Progenitor cell of endocrine pancreas (in vitro differentiated cells): ENCODE data around the gene ARAP1. TPM values are rescaled to one million over a fixed set of nuclear protein-coding genes. Genes with fewer than 3 reads are reported as not detected.

Experiments
- DNase-seq: peaks from one replicate; pipeline ENCODE4 v3.0.0; 2021; ENCODE audit warnings: low spot score; ENCODE audit not compliant: unreplicated experiment
- H3K27ac Mint-ChIP-seq: 2 replicates; pipeline ENCODE4 v1.8.0; 2021; ENCODE audit warnings: mild to moderate bottlenecking, moderate library complexity, mixed read lengths
- H3K27me3 Mint-ChIP-seq: 2 replicates; pipeline ENCODE4 v1.8.0; 2021; ENCODE audit warnings: mixed read lengths
- H3K36me3 Mint-ChIP-seq: 2 replicates; pipeline ENCODE4 v1.8.0; 2022; ENCODE audit warnings: mixed read lengths; ENCODE audit not compliant: insufficient read depth
- H3K4me1 Mint-ChIP-seq: 2 replicates; pipeline ENCODE4 v1.8.0; 2021; ENCODE audit warnings: low read depth, mixed read lengths
- H3K4me3 Mint-ChIP-seq: 2 replicates; pipeline ENCODE4 v1.8.0; 2021; ENCODE audit warnings: low read depth, mild to moderate bottlenecking, moderate library complexity, mixed read lengths
- H3K9me3 Mint-ChIP-seq: 2 replicates; pipeline ENCODE4 v1.8.0; 2021; ENCODE audit warnings: low read depth, mixed read lengths
- total RNA-seq: library from RNA; stranded (reverse); gene quantifications from 2 replicates; pipeline ENCODE4 v1.2.1, GENCODE V29; 2021
- TF ChIP-seq, protein P1 (sequence below): fragments of 200-600 bp; sonication (generic); IDR thresholded peaks from one replicate; pipeline ENCODE4 v1.5.0; 2021; ENCODE audit warnings: antibody characterized with exemption, mild to moderate bottlenecking; ENCODE audit not compliant: unreplicated experiment

Gene ARAP1
- total RNA-seq, 1 donor from 2014 or later: 86.7 TPM

DNA sequence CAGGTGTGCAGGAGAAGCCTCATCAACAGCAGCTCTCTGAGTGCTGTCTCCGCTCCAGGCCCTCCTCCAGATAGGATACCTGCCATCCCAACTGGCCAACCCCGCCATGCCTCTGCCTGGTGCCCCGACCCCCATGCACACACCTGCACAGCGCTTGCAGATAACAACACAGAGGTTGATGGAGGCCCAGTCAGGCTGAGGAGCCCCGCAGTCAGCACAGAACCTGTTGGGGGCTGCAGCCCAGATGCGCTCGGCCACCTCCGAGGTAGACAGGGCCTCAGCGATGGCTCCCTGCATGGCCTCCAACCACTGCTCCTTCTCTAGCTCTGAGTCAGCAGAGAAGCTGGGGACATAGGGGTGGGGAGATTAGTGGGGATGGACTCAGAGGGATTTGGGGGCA, 45.2 kb downstream of the ARAP1 start:
- Mint-ChIP-seq H3K27me3 (no peaks in the 10 kb centered on the region), H3K4me1 (no peaks in the 10 kb centered on the region), H3K4me3 (no peak overlapping the region), H3K9me3 (no peaks in the 10 kb centered on the region), H3K27ac (no peak overlapping the region), H3K36me3 (peaks cover 19% of the 10 kb centered on the region)
- no peak for DNase-seq
- TF ChIP-seq, protein P1, sequence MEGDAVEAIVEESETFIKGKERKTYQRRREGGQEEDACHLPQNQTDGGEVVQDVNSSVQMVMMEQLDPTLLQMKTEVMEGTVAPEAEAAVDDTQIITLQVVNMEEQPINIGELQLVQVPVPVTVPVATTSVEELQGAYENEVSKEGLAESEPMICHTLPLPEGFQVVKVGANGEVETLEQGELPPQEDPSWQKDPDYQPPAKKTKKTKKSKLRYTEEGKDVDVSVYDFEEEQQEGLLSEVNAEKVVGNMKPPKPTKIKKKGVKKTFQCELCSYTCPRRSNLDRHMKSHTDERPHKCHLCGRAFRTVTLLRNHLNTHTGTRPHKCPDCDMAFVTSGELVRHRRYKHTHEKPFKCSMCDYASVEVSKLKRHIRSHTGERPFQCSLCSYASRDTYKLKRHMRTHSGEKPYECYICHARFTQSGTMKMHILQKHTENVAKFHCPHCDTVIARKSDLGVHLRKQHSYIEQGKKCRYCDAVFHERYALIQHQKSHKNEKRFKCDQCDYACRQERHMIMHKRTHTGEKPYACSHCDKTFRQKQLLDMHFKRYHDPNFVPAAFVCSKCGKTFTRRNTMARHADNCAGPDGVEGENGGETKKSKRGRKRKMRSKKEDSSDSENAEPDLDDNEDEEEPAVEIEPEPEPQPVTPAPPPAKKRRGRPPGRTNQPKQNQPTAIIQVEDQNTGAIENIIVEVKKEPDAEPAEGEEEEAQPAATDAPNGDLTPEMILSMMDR: no peak

DNA sequence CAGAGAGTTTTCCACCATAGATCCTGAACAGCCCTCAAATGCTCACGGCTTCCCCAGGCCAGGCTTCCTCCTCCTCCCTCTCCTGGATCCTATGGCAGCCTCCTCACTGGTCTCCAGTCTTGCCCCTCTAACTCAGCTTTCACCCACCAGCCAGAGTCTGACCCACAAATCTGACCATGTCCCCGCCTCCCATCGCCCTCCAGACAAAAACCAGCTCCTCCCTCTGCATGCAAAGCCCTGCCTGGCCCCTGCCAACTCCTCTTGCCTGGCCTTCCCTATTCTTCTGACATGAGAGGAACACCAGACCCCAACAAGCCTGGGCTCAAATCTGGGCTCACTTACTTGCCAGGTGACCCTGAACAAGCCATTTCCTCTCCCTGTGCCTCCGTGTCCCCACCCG, 45.6 kb downstream of the ARAP1 start:
- Mint-ChIP-seq H3K9me3 (no peaks in the 10 kb centered on the region), H3K4me3 (no peak overlapping the region), H3K4me1 (no peaks in the 10 kb centered on the region), H3K27ac (peak overlapping the region; percentile 85), H3K27me3 (no peaks in the 10 kb centered on the region), H3K36me3 (peaks cover 19% of the 10 kb centered on the region)
- DNase-seq: no peak
- TF ChIP-seq, protein P1: no peak

DNA sequence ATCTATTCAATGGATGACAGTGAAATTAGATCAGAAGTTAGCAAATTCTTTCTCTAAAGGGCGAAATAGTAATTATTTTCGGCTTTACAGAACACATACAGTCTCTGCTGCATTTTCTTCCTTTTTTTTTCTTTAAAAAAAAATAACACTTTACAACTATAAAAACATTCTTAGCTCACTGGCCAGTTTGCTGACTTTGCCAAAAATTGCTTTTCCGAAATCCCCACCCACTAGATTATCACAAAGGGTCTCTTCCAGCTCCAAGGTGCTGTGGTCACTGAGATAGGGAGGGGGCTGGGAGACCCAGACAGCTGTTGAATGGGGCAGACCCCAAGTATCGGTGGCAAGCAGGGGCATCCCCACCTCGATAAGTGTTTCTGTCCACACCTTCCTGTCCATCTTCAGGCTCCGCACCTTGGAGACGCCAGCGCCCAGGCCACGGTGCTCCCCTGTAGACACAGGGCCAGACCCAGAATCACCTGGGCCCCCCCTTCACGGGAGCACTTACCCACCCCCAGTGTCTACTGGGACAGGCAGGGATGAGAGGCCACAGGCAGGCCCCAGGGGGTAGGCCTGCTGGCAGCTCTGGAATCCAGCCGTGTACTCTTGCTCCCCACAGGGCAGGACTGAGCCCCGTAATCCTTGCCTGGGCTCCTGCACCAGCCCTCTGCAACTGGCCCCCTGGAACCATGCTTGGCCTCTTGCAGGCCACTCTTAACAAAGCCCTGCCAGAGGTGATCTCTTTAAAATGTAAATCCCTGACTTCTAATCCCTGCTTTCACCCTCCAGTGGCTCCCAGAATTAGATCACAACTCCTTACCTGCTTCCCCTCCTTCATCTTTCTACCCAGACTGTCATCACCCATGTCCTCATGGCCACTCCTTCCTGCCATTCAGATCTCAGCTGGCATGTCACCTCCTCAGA, 46.5 kb downstream of the ARAP1 start:
- no peak overlapping the region for H3K4me3 Mint-ChIP-seq
- H3K4me1 Mint-ChIP-seq: no peaks in the 10 kb centered on the region

DNA sequence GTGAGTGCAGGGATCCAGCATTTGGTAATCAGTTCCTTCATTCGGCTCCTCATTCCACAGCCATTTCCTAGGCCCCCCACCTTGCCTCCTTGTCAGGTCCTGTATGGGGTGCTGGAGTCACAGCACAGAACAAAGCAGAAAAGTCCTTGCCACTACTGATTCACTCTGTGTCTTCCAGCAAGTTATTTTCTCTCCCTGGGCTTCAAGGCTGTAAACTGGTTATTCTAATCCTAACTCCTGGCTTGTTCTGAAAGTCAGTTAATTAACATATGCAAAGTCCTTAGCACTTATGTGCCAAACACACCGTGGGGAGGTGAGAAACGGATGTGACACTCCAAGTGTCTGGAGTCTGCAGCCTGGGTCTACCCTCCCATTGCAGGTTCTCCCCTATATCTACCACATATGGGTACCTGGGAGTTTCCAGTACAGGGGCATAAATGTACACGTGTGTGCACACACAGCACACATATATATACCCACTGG, 47.4 kb downstream of the ARAP1 start:
- no peak for DNase-seq
- no peaks in the 10 kb centered on the region for H3K4me1 Mint-ChIP-seq
- TF ChIP-seq, protein P1: no peak
- no peaks in the 10 kb centered on the region for H3K9me3 Mint-ChIP-seq
- H3K4me3 Mint-ChIP-seq: no peak overlapping the region
- no peaks in the 10 kb centered on the region for H3K27me3 Mint-ChIP-seq
- H3K27ac Mint-ChIP-seq: no peak overlapping the region
- peaks cover 22% of the 10 kb centered on the region for H3K36me3 Mint-ChIP-seq

More for the DNA sequence above, 46.5 kb downstream of the ARAP1 start:
- H3K36me3 Mint-ChIP-seq: peaks cover 20% of the 10 kb centered on the region
- TF ChIP-seq, protein P1: no peak
- no peaks in the 10 kb centered on the region for H3K9me3 Mint-ChIP-seq
- no peaks in the 10 kb centered on the region for H3K27me3 Mint-ChIP-seq
- H3K27ac Mint-ChIP-seq: no peak overlapping the region
- DNase-seq: no peak

DNA sequence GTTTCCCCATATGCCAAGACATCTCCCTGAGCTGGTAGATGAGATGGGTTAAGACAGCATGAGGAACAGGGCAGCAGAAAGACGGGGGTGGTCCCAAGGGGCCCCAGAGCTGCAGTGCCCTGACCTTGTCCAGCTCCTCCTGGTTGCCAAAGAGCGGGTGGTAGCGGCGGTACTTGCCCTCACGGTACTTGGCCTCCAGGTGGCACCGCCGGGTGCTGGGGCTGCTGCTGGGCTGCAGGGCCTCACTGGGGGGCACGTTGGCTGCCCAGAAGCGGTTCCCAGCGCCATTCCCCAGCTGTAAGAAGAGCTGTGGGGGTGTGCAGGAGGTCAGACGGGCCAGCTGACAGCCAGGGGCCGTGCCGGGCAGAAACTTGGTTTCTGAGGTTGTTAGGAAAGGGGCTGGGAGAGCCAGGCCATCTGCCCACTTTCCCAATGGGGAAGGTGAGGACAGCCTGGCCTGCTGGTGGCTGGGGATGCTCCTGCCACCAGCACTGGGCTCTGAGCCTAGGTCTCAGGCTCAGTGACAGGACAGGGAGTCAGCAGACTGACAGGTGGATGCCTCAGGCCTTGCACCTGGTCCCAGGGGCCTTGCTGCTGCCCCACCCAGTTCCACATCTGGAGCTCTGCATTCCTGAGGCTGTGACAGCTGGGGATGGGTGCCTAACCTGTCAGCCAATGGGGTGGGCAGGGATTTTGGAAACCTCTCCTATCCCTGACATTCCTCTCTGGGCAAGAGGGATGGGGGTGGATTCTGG, 48.0 kb downstream of the ARAP1 start:
- TF ChIP-seq, protein P1: no peak
- no peak for DNase-seq
- H3K27ac Mint-ChIP-seq: no peak overlapping the region
- H3K9me3 Mint-ChIP-seq: no peaks in the 10 kb centered on the region
- peaks cover 24% of the 10 kb centered on the region for H3K36me3 Mint-ChIP-seq
- H3K4me3 Mint-ChIP-seq: no peak overlapping the region
- no peaks in the 10 kb centered on the region for H3K4me1 Mint-ChIP-seq
- no peaks in the 10 kb centered on the region for H3K27me3 Mint-ChIP-seq
